Right ventricle myocardium superior (tissue), 1 donor: ENCODE measurements around the gene C4orf54. TPM values are rescaled to one million over a fixed set of nuclear protein-coding genes. Genes with fewer than 3 reads are reported as not detected.

ENCODE experiments used
- ATAC-seq: fragments of 200-7000 bp; cut with Tn5 transposase; one replicate; pipeline ENCODE4 v1.9.1; 2020; ENCODE audit warnings: mild to moderate bottlenecking; ENCODE audit not compliant: poor library complexity
- DNase-seq: peaks from one replicate; pipeline ENCODE4 v3.0.0-alpha.2; 2020
- intact Hi-C: fragments of 100-400 bp; cut with DNase I; formaldehyde crosslinking; loops from one replicate; pipeline ENCODE4 v1.11.2; 2022
- total RNA-seq: library from RNA; stranded (reverse); fragmentation: NEBNext Ultra II Directional; extraction: Animal tissue kit (Norgen Biotek cat#: 25700); gene quantifications from one replicate; pipeline ENCODE4 v1.2.1, GENCODE V29; 2021
- donor health status: DM: no; HTN: yes; CAD: no; lungs with severe emphysema.

Gene C4orf54
- total RNA-seq, 1 donor from 2014 or later, result 0.73 TPM

- intact Hi-C loops, result no loop called here
- DNase-seq (peak; percentile 36), ATAC-seq (no peak)
Observed at GRCh38 chr4:99654361-99654761, 3.3 kb downstream of the C4orf54 start.

GRCh38 chr4:99653916-99654315 lies 3.7 kb downstream of the C4orf54 start:
- DNase-seq, result no peak
- no peak for ATAC-seq
- intact Hi-C loops, result no loop called here

GRCh38 chr4:99652596-99653436 lies 4.8 kb downstream of the C4orf54 start:
- intact Hi-C loops, result no loop called here
- no peak for DNase-seq
- ATAC-seq, result no peak

GRCh38 chr4:99651811-99652485 lies 5.7 kb downstream of the C4orf54 start:
- ATAC-seq (no peak), DNase-seq (no peak)
- intact Hi-C loops, result no loop called here

- intact Hi-C loops, result no loop called here
- DNase-seq (no peak), ATAC-seq (no peak)
Observed at GRCh38 chr4:99651016-99651769, 6.4 kb downstream of the C4orf54 start.

GRCh38 chr4:99649778-99650177 lies 7.8 kb downstream of the C4orf54 start:
- no peak for ATAC-seq
- no peak for DNase-seq
- intact Hi-C loops, result no loop called here

GRCh38 chr4:99649208-99649607 lies 8.4 kb downstream of the C4orf54 start:
- intact Hi-C loops, result no loop called here
- ATAC-seq (no peak), DNase-seq (no peak)

- DNase-seq (no peak), ATAC-seq (no peak)
- intact Hi-C loops, result no loop called here
Observed at GRCh38 chr4:99648321-99648720, 9.3 kb downstream of the C4orf54 start.

GRCh38 chr4:99647071-99647470 lies 10.6 kb downstream of the C4orf54 start:
- intact Hi-C loops, result no loop called here
- no peak for ATAC-seq
- DNase-seq, result no peak

GRCh38 chr4:99645638-99646037 lies 12.0 kb downstream of the C4orf54 start:
- DNase-seq, result no peak
- intact Hi-C loops, result no loop called here
- no peak for ATAC-seq

GRCh38 chr4:99645036-99645435 lies 12.6 kb downstream of the C4orf54 start:
- no peak for ATAC-seq
- intact Hi-C loops, result no loop called here
- no peak for DNase-seq

GRCh38 chr4:99644453-99644852 lies 13.2 kb downstream of the C4orf54 start:
- DNase-seq (no peak), ATAC-seq (no peak)
- intact Hi-C loops, result no loop called here

GRCh38 chr4:99642725-99643489 lies 14.7 kb downstream of the C4orf54 start:
- peak; percentile 85 for DNase-seq
- intact Hi-C loops, result no loop called here
- peak; percentile 97 for ATAC-seq

GRCh38 chr4:99640676-99641075 lies 17.0 kb downstream of the C4orf54 start:
- DNase-seq (no peak), ATAC-seq (no peak)
- intact Hi-C loops, result no loop called here

GRCh38 chr4:99637174-99637573 lies 20.5 kb downstream of the C4orf54 start:
- ATAC-seq (no peak), DNase-seq (no peak)
- intact Hi-C loops, result no loop called here

- intact Hi-C loops, result no loop called here
- ATAC-seq (no peak), DNase-seq (no peak)
Observed at GRCh38 chr4:99636422-99636821, 21.2 kb downstream of the C4orf54 start.

GRCh38 chr4:99635601-99636000 lies 22.0 kb downstream of the C4orf54 start:
- DNase-seq (no peak), ATAC-seq (no peak)
- intact Hi-C loops, result no loop called here

- intact Hi-C loops, result no loop called here
- ATAC-seq (no peak), DNase-seq (no peak)
Observed at GRCh38 chr4:99634742-99635360, 22.8 kb downstream of the C4orf54 start.
